ENCODE results near the gene TOP3B.
"Not testable (repeated sequence)": the region's sequence is repeated elsewhere in the genome, so short reads cannot be mapped to it uniquely, and the experiment has no call there.

Gene TOP3B

GRCh38 chr22:21922370-21923162, 60.0 kb downstream of the TOP3B start:
- DNase-seq: no peak

GRCh38 chr22:21921729-21922128, 60.9 kb downstream of the TOP3B start:
- DNase-seq: no peak

- DNase-seq: no peak
These were observed 61.3 kb downstream of the TOP3B start for GRCh38 chr22:21921184-21921721.

DNA sequence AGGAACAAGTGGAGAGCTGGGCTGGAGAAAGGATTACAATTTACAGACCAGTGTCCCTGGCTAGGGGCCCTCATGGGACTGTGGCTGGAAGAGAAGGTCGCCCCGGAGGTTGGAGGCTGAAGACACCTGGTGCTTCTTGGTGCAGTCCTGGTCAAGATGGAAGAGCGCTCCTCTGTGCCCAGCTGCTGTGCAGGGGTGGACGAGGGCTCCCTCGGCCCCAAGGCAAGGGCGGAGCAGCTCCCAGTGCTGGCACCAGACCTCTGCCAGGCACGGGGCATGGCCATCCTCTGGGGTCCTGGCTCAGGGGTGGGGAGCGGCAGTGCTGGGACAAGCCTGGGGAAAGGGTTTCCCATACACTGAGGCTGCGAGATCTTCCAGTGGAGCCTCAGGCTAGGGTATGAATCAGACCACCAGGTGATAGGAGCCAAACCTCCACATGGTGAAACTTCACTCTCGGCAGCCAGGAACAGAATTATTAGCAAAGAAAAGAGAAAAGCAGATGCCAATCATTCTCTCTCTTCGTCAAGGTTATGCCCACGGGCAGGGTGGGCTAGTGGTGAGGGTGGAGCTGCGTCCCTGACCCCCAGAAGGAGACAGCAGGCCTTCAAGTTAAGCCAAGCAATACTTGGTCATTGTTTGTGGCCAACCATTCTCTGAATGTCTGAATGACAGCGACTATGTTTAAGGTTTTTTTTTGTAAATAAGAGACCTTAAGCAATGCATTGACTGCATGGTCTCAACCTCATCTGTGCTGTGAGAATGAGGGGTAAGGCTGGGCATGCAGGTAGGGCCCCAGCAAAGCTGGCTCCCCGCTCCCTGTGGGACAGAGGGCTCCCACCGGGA, 62.0 kb downstream of the TOP3B start:
- no peak for DNase-seq

- DNase-seq: no peak
These were observed 62.9 kb downstream of the TOP3B start for GRCh38 chr22:21919526-21920307.

DNA sequence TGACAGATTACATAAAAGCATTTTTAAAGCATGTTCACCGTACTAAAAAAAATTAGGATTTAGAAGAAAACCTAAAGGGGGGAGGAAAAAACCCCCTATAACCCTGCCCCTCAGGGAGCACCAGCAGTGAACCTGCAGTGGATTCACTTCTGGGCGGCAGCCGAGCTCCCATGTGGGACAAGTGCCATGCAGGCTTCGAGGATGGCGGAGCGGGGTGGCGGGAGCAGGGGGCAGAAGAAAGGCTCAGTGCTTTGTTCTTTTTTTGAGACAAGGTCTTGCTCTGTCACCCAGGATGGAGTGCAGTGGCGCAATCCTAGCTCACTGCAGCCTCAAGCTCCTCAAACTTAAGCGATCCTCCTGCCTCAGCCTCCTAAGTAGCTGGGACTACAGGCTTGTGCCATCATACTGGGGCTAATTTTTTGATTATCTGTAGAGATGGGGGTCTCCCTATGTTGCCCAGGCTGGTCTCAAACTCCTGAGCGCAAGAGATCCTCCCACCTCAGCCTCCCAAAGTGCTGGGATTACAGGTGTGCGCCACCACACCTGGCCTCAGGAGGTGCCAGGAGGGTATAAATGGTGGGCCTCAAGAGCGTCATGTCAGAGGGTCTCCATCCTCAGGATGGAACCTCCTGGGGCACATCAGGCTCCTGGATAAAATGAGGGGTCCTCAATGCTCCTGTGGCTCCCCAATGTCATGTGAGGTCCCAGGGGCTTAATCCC, 64.0 kb downstream of the TOP3B start:
- no peak for DNase-seq

DNA sequence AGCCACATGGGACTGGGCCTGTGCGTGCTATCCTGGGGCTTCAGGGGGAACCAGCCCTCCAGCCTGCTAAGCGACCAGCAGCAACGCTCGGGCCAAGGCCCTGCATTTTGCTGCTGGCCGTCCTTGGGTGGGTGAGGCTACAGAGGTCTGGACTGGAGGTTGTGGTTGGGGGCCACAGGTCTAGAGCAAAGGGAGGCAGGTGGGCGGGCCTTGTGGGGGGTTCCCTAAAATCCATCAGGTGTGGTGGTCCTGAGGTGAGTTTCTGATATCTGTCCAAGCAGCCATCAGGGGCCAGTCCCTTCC, 64.7 kb downstream of the TOP3B start:
- DNase-seq: no peak

DNA sequence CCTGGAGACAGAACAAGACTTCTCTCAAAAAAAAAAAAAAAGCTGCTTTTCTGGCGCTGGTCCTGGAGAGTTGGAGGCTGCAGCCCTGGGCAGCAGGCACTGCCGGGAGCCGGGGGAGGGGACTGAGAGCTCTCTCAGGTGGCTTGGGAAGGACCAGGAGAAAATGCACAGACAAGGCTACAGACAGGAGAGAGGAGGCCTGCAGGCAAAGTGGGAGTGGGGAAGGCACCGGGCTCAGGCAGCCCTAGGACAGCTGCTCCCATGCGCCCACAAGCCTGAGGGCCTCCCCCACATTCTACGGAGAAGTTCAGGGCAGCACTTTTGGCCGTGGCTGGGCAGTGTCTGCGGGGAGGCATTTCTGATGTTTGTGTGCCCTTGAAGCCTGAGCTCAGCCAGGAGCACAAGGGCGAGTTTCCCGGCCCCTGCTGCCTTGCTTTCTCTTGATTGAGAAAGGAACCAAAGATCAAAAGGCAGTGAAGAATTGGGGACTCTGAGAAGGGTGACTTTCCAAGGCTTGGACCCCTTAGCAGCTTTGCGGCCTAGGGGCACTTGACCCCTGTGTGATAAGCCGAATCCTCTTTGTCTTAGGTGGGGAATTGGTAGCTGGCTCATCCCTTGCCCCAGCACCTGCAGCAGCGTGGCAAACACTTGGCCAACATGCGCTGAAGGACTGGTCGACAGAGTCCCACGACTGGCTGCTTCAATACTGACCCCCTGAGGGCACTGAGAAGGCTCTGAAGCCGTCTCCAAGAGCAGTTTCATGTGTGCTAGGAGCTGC, 65.2 kb downstream of the TOP3B start:
- no peak for DNase-seq

DNA sequence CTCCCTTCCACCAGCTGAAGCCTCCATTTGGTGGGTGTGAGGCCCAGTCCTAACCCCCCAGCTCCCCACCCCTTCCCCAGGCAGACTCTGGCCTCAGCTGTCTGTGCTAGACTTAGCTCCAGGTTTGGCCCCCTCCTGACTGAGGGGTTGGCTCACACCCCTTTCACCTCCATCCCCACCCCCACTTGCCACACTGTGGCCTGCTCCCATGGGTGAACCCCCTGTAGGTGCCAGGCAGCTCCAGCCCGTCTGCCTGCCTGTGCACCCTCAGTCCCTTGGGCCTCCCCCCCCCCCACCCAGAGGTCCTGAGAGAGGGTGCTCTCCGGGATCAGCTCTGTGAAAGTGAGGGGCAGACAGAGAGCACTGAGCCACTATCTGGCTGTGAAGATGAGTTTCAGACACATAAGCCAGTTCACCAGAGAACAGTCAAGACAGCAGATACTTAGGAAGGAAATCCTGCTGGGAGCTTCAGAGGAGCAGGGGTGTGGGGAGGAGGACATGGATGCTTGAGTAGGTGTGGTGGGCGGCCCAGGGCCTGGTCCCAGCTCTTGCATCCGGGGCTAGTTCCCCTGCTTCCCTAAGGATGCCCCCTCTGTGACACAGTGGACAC, 66.2 kb downstream of the TOP3B start:
- DNase-seq: no peak

- no peak for DNase-seq
These were observed 66.8 kb downstream of the TOP3B start for GRCh38 chr22:21915624-21916308.

- not testable (repeated sequence) for DNase-seq
These were observed 68.4 kb downstream of the TOP3B start for GRCh38 chr22:21914033-21914642.

GRCh38 chr22:21910367-21910766, 72.2 kb downstream of the TOP3B start:
- DNase-seq: not testable (repeated sequence)

GRCh38 chr22:21909871-21910270, 72.7 kb downstream of the TOP3B start:
- DNase-seq: no peak

- DNase-seq: no peak
These were observed 74.7 kb downstream of the TOP3B start for GRCh38 chr22:21907638-21908522.
